ENCODE measurements around the gene ACSF2. TPM values are rescaled to one million over a fixed set of nuclear protein-coding genes. Genes with fewer than 3 reads are reported as not detected.
"Not testable (repeated sequence)": the region's sequence is repeated elsewhere in the genome, so short reads cannot be mapped to it uniquely, and the experiment has no call there.

Gene ACSF2
- polyA plus RNA-seq, 1 donor from 2014 or later = not detected

GRCh38 chr17:50398672-50399071, 27.3 kb upstream of the ACSF2 start:
- not testable (repeated sequence) for H3K4me3 ChIP-seq (ENCODE audit: low read length); H4K20me1 ChIP-seq (ENCODE audit: insufficient read depth); H3K9me2 ChIP-seq (ENCODE audit: insufficient read depth, low read length); H3K4me2 ChIP-seq (ENCODE audit: low read length); H3K27me3 ChIP-seq (ENCODE audit: insufficient read depth, low read depth, low read length); H3K27ac ChIP-seq (ENCODE audit: low read length); H3F3A ChIP-seq (ENCODE audit: insufficient read depth, low read length, poor library complexity, severe bottlenecking); H3K36me3 ChIP-seq (ENCODE audit: insufficient read depth, low read length); H3K9ac ChIP-seq (ENCODE audit: low read length); H3K9me3 ChIP-seq (ENCODE audit: low read length); H2AFZ ChIP-seq (ENCODE audit: low read depth, low read length)
- H3K79me2 ChIP-seq (replicated peaks; ENCODE audit: insufficient read depth, low read length) = peaks cover 15% of the 10 kb centered on the region

GRCh38 chr17:50399591-50399990, 26.4 kb upstream of the ACSF2 start:
- H4K20me1 ChIP-seq (ENCODE audit: insufficient read depth); H3K27me3 ChIP-seq (ENCODE audit: insufficient read depth, low read depth, low read length); H3K9me2 ChIP-seq (ENCODE audit: insufficient read depth, low read length); H2AFZ ChIP-seq (ENCODE audit: low read depth, low read length); H3K4me3 ChIP-seq (ENCODE audit: low read length); H3F3A ChIP-seq (ENCODE audit: insufficient read depth, low read length, poor library complexity, severe bottlenecking); H3K4me2 ChIP-seq (ENCODE audit: low read length); H3K9ac ChIP-seq (ENCODE audit: low read length); H3K27ac ChIP-seq (ENCODE audit: low read length); H3K36me3 ChIP-seq (ENCODE audit: insufficient read depth, low read length); H3K9me3 ChIP-seq (ENCODE audit: low read length): not testable (repeated sequence)
- H3K79me2 ChIP-seq (replicated peaks; ENCODE audit: insufficient read depth, low read length) = peaks cover 15% of the 10 kb centered on the region

GRCh38 chr17:50405351-50405750, 20.7 kb upstream of the ACSF2 start:
- H3K4me3 ChIP-seq (ENCODE audit: low read length); H3K27ac ChIP-seq (ENCODE audit: low read length); H3K27me3 ChIP-seq (ENCODE audit: insufficient read depth, low read depth, low read length); H2AFZ ChIP-seq (ENCODE audit: low read depth, low read length); H4K20me1 ChIP-seq (ENCODE audit: insufficient read depth); H3K79me2 ChIP-seq (replicated peaks; ENCODE audit: insufficient read depth, low read length); H3K36me3 ChIP-seq (ENCODE audit: insufficient read depth, low read length); H3K9me3 ChIP-seq (ENCODE audit: low read length); H3K9me2 ChIP-seq (ENCODE audit: insufficient read depth, low read length); H3F3A ChIP-seq (ENCODE audit: insufficient read depth, low read length, poor library complexity, severe bottlenecking); H3K4me2 ChIP-seq (ENCODE audit: low read length); H3K9ac ChIP-seq (ENCODE audit: low read length): not testable (repeated sequence)

GRCh38 chr17:50406578-50406977, 19.4 kb upstream of the ACSF2 start:
- Histone ChIP-seq H3F3A (ENCODE audit: insufficient read depth, low read length, poor library complexity, severe bottlenecking) (no peaks in the 10 kb centered on the region), H3K9me3 (ENCODE audit: low read length) (no peaks in the 10 kb centered on the region), H3K9me2 (ENCODE audit: insufficient read depth, low read length) (no peaks in the 10 kb centered on the region), H3K27ac (ENCODE audit: low read length) (no peak overlapping the region), H3K79me2 (replicated peaks; ENCODE audit: insufficient read depth, low read length) (no peaks in the 10 kb centered on the region), H2AFZ (ENCODE audit: low read depth, low read length) (no peak overlapping the region), H3K4me2 (ENCODE audit: low read length) (no peak overlapping the region), H3K36me3 (ENCODE audit: insufficient read depth, low read length) (no peaks in the 10 kb centered on the region), H3K4me3 (ENCODE audit: low read length) (no peak overlapping the region), H3K9ac (ENCODE audit: low read length) (no peak overlapping the region), H4K20me1 (ENCODE audit: insufficient read depth) (no peaks in the 10 kb centered on the region), H3K27me3 (ENCODE audit: insufficient read depth, low read depth, low read length) (no peaks in the 10 kb centered on the region)
- TF ChIP-seq CTCF (IDR thresholded peaks at IDR 0.05; ENCODE audit: poor library complexity, severe bottlenecking) = no peak
- TF ChIP-seq SMC3 (conservative IDR thresholded peaks at IDR 0.05; ENCODE audit: poor library complexity) = no peak
- no peak for TF ChIP-seq RAD21 (conservative IDR thresholded peaks at IDR 0.05)
- no peak for TF ChIP-seq POLR2AphosphoS5 (IDR thresholded peaks at IDR 0.05)
- TF ChIP-seq EZH2 (IDR thresholded peaks at IDR 0.05; ENCODE audit: borderline replicate concordance, insufficient read depth, low read length, poor library complexity, severe bottlenecking) = no peak
- no peak for TF ChIP-seq TAF1 (IDR thresholded peaks at IDR 0.05; ENCODE audit: low read depth)
- no peak for TF ChIP-seq EP300 (conservative IDR thresholded peaks at IDR 0.05; ENCODE audit: poor library complexity, severe bottlenecking)
- TF ChIP-seq REST (IDR thresholded peaks at IDR 0.05; ENCODE audit: borderline replicate concordance) = no peak
- no peak for TF ChIP-seq MXI1 (conservative IDR thresholded peaks at IDR 0.05; ENCODE audit: poor library complexity, severe bottlenecking)

All from neural cell (in vitro differentiated cells).